Upper lobe of left lung (tissue), 4 donors: ENCODE measurements around the gene UBE2E2.

Source experiments
- EP300 ChIP-seq, 4 donors: sonication (generic); formaldehyde crosslinking; IDR thresholded peaks; one replicate each; pipeline ENCODE4 v1.5.1; 2017; ENCODE audit warnings: antibody characterized with exemption in 4 of 4, control low read depth in 2 of 4
- POLR2A ChIP-seq, 4 donors: fragments of 450-650 bp; IDR thresholded peaks; one replicate each; pipeline ENCODE4 v1.5.1; 2016 to 2017; ENCODE audit warnings: antibody characterized with exemption in 4 of 4, mild to moderate bottlenecking in 2 of 4
- POLR2AphosphoS5 ChIP-seq, 2 donors: sonication (generic); formaldehyde crosslinking; IDR thresholded peaks; one replicate each; pipeline ENCODE4 v1.5.1; 2017; ENCODE audit warnings: antibody characterized with exemption in 2 of 2
- TF ChIP-seq, protein P1 (sequence below), 6 experiments: fragments of 450-650 bp in 4 of 6; fragments of 200-600 bp in 2 of 6; sonication (generic) in 2 of 6; IDR thresholded peaks; one replicate each; pipeline ENCODE4 v1.5.1; 2016 to 2019; ENCODE audit warnings: antibody characterized with exemption in 6 of 6

DNA sequence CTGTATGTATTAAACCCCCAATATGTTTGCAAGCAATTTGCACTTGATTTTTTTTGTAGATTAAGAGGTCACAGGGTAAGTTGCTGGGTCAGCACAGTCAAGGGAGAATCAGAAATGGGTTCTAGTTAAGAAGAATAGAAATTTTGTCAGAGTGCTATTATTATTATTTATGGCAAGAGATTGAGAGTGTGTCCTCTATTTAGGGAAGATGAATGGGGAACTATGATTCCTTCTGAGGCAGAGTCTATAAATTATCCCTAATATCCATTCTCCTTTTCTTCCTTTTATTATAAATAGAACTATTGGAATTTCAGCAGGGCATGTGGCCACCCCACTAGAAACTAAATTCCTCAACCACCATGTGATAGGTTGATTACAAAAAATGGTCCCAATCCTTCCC lies 392.7 kb downstream of the UBE2E2 start:
- TF ChIP-seq, protein P1, sequence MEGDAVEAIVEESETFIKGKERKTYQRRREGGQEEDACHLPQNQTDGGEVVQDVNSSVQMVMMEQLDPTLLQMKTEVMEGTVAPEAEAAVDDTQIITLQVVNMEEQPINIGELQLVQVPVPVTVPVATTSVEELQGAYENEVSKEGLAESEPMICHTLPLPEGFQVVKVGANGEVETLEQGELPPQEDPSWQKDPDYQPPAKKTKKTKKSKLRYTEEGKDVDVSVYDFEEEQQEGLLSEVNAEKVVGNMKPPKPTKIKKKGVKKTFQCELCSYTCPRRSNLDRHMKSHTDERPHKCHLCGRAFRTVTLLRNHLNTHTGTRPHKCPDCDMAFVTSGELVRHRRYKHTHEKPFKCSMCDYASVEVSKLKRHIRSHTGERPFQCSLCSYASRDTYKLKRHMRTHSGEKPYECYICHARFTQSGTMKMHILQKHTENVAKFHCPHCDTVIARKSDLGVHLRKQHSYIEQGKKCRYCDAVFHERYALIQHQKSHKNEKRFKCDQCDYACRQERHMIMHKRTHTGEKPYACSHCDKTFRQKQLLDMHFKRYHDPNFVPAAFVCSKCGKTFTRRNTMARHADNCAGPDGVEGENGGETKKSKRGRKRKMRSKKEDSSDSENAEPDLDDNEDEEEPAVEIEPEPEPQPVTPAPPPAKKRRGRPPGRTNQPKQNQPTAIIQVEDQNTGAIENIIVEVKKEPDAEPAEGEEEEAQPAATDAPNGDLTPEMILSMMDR (IDR thresholded peaks at IDR 0.05), result no peak
- TF ChIP-seq POLR2AphosphoS5 (IDR thresholded peaks at IDR 0.05) (no peak), EP300 (IDR thresholded peaks at IDR 0.05) (no peak), POLR2A (IDR thresholded peaks at IDR 0.05) (no peak)
